ENCODE measurements around the gene LDLRAD3.
A peak's percentile ranks its signal among the peaks of the same experiment; 100 is the strongest.

The LDLRAD3 gene

DNA sequence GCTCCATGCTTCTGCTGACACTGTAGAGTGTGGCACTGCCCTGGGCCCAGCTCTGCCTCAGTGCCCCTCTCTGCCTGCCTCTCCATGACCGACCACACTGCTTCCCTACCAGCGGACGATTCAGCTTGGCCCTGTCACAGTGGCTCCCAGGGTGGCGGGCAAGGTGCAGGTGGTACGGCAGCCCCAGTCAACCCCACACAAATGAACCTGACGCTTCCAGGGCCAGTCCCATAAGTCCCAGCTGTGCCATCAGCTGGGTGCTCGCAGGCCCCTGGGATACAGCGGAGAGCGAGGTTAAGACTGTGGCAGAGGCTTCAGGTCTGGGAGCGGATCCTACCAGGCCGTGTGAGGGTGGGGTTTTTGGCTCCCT is 134.8 kb downstream of the LDLRAD3 start:
- no peak for DNase-seq

DNA sequence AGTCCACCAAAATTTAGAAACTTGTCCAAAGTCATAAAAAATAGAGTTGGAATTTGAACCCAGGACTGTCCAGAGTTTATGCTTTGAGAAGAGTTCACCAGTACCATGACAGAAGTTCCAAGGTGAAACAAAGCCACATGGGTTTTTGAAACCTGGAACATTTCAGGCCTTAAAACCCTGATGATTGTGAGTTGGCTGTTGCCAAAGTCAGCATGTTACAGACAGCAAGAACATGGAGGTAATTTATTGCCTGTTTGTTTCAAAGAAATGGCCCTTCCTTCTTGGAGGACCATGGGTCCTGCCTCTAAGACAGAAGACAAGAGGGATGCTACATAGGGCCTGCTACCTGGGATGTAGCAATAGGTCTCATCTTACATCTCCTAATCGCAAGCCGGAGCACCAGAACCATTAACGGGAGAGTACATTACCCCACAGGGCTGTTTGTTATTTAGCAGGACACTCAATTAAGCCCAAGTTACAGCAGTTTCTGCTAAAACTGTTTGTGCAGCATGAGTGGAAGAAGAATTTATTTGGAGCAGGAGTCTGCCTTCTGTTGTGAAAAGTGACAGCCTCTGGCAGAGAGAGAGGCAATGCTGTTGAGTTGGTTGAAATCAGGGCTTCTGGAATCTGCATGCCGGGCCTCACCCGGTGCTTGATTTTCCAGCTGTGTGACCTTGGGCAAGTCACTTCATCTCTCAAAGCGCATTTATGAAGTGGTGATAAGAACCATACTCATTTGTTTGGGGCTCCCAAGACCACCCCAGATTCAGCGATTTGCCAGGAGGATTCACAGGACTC is 136.2 kb downstream of the LDLRAD3 start:
- DNase-seq = no peak

DNA sequence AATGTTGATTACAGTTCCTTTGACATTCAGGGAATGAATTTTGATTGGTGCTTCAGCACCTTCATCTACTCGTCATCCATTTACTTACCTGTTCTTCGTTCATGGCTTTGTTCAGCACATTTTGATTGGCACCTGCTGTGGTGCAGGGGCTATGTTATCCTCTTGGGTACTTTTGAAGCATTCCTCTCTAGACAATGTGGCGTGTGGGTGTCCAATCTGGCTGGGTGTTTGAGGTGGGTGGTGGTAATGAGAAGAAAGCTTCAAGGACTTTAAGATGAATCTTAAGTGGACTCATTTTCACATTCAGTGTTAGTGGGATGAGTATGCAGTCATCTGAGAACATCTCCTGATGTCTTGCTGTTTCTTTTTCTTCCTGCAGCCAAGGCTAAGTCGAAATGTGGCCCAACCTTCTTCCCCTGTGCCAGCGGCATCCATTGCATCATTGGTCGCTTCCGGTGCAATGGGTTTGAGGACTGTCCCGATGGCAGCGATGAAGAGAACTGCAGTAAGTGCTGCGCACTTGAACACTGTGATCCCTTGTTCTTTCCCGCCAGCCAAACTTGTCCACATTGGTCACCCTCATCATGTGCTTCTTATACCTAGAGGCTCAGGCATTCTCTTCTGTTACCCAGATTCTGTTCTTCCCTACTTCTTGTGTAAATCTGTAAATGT is 137.5 kb downstream of the LDLRAD3 start:
- no peak for DNase-seq

DNA sequence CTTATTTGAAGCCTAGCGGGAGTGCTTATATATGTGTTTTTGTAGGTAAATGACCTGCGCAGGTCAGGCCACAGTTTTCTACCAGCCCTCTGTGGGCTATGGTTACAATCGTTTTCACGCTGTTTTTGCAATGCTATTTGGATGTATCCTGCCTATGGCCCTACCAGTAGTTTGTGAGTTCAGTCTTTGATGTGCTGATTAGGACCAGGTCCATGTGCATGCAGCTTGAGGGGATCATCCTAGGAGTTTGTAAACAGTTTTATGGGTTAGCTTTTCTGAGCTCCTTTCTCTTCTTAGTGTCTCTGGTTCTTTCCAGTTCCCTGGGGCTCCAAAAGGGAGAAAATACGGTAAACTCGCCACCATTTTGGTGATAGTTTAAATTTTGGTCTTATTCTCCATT is 142.5 kb downstream of the LDLRAD3 start:
- DNase-seq = no peak

DNA sequence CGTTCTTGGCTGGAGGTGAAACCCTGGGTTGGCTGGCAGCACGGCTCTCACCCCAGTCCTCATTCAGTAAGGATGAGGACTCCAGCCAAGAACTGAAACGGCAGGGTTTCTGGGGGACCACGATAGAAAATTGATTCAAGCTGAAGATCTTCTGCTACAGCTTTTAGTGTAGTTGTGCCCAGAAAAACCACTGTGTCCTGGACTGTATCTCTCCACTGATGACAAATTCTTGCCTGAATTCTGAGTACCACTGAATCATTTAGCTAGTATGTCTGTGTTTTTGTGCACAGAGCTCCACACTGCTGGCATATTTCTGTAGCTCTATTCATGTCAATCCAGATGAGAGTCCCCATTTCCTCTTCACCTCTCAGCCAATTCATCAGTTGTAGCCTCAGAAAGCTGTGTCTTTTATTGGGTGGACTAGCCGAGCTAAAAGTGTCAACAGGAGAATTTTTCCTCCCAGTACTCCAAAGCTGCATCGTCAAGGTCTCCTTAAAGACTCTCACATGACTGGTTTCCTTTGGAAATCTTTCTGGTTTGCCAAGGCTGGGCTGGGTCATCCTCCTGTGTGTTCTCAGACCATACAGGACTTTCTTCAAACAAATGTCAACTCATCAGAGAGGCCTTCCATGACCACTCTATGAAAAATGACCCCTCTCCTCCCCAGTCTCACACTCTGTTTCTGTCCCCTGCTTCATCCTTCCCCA is 144.6 kb downstream of the LDLRAD3 start:
- no peak for DNase-seq

DNA sequence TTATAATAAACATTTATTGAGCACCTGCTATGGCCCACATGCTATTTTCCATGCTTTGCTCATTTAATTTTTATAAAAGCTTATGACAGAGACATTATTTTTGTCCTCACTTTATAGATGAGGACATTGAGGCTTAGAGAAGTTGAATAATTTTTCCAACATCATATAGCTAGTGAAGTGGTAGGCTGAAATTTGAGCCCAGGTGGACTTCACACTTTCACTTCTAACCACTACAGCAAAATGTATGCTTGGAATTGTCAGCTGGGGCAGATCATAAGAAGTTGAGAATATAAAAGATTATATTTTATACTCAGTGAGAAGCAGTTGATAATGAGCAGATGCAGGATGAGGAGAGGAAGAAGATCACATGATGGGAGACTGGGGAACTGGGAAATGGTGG is 146.1 kb downstream of the LDLRAD3 start:
- no peak for DNase-seq

DNA sequence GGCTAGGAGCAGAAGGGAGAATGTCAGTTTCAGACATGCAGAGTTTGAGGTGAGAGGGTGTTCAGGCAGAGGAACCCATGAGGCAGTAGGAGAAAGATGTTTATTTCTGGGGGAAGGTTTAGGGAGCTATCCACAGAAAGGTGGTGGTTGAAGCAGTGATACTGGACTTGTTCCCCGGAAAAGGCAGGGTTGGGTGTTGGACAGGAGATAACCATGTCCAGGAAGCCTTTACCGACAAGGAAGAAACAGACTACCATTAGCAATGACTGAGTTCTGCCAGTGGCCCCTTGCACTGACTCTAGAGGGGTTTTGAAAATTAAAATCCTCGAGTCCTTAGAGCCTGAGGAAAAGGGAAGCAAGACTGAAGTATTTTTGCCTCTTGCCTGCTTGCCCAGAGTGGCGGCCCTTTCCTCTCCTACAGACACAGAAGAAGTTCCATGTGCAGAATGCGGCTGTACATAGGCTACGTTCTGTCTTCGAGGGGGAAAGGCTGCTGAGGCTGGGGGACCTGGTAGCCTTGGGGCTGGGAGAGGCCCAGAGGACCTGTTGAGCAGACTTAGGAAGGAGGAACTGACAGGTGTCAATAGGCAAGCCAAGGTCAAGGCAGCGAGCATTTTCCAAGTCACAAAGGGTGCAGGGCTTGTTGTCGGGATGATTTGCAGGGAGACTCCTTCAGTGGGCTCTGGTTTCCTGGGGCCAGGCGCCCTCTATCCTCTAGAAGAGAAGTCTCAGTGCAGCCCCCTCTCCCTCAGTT is 146.7 kb downstream of the LDLRAD3 start:
- no peak for DNase-seq

DNA sequence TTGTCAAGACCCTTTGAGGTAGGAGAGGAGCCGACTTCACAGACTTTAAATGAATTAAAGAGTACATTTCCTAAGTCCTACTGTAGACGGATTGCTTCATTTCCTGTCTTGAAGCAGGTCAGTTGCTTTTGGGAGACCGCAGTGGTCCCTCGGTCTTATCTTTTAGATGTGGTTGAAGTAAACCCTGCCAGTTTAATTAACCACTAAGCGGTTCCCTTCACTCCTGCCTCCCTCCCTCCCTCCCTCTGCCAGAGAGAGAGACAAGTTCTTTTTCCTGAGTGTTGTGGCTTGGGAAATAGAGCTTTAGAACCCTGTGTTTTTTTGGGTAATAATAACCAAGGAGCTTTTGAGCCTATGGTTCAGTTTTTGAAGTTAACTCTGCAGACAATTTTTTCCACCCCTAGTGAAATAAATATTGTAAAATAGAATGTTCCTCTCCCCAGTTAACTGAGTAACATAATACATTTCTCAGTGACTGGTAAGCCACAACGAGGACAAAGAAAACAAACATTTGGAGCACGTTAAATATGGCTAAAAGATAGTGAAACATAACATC is 147.5 kb downstream of the LDLRAD3 start:
- DNase-seq = peak; percentile 56

DNA sequence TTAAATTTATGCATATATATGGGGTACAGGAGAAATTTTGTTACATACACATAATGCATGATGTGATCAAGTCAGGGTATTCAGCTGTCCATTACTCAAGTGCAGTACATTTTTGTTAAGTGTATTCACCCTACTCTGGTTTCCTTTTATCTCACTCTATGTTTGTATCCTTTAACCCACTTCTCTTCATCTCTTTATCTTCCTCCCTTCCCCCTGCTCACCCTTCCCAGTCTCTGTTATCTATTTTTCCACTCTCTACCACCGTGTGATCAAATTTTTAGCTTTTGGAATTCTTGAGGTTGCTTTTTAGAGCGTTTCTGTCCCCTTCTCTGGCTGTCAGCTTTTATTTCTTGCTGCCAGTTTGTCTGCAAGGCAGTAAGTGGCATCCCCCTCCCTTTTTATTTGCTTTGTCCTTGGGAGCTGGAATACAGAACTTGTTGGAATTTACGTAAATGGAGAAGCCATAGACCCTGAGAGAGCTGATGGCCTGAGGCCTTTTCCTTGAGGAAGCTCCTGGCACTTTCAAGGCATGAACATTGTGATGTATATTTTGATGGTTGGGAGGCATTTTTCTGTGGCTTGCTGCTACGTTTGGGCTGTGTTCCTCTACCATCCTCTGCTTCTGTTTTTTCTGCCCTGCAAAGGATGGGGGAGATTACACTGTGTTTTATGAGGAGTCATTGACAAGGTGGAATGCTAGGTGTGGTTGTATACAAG is 148.6 kb downstream of the LDLRAD3 start:
- no peak for DNase-seq

DNA sequence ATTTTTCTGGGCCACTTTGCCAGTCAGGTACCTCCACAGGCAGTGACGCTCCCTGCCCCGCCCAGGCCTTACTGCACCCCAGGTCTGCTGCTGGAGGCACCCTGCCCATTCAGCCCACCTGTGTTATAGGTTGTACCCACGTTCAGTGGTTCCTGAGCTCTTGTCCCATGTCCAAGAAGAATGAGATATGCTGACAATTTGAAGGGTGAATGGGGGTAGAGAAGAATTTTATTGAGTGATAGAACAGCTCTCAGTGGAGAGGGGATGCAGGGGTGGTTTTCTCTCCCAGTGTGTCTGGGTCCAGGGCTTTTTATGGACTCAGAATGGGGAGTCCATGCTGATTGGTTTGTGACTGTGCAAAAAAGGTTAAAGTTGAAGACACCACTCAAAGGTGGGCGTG is 149.7 kb downstream of the LDLRAD3 start:
- DNase-seq = no peak

DNA sequence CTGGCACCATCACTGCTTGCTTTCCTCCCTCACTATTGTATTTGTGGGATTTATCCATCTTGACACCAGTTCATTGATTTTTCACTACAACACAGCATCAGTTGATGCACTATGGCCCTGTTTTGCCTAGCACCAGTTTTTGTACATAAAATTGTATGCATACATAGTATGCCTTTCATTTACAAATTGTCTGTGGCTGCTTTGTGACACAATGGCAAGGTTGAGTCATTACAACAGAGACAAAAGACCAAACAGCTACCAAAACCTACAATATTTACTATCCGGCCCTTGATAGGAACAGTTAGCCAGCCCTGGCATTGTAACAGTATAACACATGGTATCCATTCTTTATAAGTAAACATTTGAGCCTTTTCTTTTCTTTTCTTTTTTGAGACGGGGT is 150.3 kb downstream of the LDLRAD3 start:
- DNase-seq = no peak

DNA sequence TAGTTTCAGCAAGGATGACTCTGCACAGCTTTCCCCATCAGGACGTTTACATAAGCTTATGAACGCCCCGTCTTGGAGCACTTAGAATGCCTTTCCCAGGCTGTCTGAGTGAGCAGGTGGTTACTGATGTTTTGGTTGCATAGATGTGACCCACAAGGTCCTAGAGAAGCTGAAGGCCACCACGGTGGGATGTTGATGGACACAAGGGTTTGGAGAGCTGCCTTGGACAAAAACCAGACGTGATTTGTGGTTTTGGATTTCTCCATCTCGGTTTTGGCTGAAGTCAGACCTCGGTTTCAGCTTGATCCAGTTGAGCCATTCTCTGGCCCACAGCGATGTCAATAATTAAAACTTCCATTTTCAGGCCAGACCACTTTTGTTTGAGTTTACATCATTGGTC is 151.9 kb downstream of the LDLRAD3 start:
- no peak for DNase-seq

DNA sequence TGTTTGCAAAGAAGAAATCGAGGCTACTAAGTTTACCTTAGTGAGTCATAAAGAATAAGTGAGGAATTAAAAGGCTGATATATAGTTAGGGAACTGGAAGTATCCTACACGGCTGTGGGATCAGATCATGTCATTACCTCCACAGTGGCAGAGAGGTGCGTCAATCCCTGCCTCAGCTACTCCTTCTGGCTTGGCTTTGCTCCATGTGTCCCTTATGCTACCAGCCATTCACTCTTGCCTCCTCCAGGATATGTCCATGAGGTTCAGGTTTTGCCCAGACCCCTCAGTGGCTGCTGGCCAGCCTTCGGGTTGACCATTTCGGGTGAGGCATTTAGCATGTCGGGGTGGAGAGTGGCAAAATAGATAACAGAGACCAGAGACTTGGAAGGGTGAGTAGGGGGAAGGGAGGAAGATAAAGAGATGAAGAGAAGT is 153.4 kb downstream of the LDLRAD3 start:
- no peak for DNase-seq

DNA sequence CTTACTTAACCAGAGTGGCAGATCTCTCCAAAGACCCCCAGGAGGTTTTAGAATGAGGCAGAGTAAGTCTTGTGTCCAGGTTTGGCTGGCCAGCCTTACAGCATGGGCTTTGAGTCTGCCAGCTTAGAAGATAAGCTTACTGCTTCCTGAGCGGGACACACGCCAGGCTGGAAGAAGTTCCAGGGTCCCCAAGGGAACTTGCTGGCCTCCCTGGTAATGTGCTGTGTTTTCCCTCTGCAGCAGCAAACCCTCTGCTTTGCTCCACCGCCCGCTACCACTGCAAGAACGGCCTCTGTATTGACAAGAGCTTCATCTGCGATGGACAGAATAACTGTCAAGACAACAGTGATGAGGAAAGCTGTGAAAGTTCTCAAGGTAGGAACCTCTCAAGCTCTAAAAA is 154.2 kb downstream of the LDLRAD3 start:
- DNase-seq = peak; percentile 47

DNA sequence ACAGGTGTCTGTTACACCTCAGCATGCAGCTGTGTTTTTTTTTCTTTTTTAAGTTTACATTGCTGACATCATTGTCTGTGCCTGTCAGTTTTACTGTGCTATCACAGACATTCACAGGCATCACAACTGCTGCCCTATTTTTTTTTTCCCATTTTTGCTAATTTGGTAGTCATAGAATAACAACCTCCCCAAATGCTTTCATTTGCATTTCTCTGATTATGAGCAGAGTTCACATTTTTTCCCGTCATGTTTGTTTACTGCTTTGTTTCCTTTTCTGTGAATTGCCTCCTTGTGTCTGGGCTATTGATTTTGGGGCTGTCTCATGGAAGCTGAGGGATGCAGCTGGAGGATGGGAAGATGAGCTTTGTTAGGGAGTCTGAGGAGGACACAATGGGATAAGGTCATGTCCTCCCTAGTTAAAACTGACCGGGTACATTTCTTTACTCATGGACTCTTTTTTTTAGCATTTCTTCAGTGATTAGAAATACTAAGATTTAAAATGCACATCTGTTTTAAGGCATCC is 155.1 kb downstream of the LDLRAD3 start:
- no peak for DNase-seq

DNA sequence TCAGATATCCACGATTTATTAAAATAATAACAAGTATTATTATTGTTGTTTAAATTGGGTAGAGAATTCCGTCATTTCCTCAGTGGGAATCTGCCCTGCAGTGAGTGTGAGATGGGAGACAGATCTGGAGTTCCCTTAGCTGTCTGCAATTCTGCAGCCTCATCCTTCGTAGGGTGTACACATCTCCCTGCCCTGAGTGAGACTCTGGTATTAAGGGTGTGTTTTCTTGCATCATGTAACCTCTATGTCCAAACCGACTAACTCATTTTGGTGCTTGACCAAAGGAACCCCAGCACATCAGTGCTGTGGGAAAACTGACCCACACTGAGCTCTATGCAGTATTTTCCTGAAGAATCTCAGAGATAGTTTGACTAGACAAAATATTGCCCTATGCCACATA is 157.6 kb downstream of the LDLRAD3 start:
- no peak for DNase-seq

DNA sequence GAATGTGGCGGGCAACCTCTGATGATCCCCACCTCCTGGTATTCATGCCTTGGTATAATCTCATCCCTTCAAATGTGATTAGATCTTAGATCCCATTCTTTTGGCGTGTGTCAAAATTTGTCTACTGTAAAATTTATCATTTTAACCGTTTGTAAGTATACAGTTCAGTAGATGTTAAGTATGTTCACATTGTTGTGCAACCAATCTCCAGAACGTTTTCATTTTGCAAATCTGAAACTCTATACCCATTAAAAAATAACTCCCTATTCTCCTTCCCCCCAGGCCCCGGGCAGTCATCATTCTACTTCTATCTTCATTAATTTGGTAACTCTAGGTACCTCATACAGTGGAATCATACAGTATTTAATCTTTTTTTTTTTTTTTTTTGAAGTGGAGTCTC is 159.0 kb downstream of the LDLRAD3 start:
- no peak for DNase-seq

DNA sequence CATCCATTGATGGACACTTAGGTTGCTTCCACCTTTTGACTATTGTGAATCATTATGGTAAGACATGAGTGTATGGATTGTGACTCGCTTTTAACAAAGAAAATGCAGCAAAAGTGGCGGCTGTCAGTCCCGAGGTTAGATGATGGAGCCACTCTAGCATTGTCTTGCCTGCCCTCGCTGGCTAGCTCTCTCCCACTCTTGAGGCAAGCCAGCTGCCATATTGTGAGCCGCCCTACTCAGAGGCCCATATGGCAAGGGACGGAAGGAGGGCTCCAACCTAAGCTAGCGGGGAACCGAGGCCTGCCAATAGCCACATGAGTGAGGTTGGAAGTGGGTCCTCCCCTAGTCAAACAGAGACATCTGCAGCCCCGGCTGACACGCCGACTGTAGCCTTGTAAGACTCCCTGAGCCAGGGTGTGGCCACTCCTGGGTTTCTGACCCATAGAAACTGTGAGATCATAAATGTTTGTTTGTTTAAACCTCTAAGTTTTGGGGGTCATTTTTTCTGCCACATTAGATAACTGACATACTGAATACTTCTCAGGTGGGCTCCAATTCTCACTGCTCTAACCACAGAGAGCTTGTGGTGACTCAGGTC is 160.2 kb downstream of the LDLRAD3 start:
- no peak for DNase-seq

DNA sequence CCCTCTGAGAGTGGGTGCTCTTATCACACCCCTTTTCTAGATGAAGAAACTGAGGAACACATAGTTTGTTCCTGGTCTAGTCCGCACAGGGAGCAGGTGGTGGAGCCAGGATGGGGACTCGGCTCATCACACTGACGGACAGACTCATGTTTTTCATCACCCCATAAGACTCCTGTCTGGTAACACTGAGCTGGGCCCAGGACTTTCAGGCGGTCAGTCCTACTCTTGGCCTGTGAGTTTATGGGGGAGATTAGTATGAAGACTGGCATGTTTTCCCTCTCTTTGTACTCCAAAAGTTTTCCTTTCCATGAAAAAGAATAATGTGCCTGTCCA is 160.8 kb downstream of the LDLRAD3 start:
- no peak for DNase-seq

DNA sequence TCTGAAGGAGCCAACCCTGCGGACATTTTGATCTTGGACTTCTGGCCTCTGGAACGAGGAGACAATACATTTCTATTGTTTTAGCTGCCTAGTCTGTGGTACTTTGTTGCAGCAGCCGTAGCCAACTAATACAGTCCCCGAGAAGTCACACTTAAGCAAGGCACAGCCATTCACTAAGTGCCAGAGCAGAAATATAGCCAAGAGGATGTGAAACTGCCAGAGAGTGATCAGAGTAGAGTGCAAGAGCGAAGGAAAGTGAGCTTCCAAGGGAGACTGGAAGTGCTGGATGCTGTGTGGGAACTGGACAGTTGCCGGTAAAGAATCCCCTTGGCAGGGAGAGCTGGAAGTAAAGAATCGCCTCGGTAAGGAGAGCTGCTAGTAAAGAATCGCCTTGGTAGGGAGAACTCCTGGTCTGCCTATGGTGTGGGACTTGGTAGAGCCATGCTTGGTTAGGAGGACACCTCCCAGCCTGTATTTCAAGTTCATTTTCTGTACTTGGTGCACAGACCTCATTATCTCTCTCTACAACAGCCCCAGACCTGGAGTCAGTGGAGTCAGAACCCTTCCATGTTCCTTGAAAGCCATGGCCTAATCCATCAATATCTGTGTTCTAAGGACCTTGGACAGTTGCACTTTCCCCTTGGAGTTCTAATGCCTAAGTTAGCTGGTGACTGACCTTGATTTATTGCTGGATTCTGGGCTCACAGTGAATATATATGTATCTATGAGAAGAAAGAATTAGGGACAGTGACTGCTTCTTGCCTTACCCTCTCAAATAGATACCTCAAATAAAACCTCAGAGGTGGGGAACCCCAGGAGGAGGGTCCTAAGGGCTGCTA is 162.1 kb downstream of the LDLRAD3 start:
- DNase-seq = no peak

DNA sequence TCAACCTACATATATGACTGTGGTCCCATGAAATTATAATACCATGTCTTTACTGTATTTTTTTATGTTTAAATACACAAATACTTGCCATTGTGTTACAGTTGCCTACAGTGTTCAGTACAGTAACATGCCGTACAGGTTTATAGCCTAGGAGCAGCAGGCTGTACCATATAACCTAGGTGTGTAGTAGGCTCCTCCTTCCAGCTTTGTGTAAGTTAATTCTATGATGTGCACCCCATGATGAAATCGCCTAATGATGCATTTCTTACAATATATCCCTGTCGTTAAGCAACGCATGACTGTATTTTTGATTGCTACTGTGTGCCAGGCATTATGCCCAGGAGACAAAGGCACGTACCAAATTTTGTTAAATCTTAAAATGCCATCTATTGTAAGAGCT is 163.7 kb downstream of the LDLRAD3 start:
- DNase-seq = no peak
